Left hindlimb (tissue), 1 donor: ENCODE results near the gene PRKCE.
"Not testable (repeated sequence)": the region's sequence is repeated elsewhere in the genome, so short reads cannot be mapped to it uniquely, and the experiment has no call there.

Experiments used
- DNase-seq: peaks from one replicate; pipeline ENCODE4 v3.0.0-alpha.2; 2018

The PRKCE gene

DNA sequence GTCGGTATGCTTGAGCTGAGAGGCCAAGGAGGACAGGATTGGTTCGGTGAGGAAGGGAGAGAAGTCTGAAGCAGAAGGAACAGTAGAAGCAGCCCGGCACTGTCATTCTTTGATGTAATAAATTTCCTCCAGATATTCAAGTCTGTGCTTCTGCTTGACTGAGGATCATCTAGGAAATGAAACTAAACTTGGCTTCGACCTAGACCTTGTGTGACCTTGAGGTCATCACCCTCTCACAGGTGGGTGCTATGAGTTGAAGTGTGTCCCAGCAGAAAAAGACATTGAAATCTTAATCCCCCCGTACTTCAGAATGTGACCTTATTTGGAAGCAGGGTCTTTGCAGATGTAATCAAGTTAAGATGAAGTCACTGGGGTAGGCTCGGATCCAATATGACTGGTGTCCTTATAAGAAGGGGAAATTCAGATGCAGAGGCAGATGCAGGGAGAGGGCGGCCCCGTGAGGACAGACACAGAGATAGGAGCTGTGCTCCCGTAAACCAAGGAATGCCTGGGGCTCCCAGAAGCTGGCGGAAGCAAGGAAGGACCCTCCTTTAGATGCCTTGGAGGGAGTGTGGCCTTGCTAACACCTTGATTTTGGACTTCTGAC, 49.0 kb downstream of the PRKCE start:
- DNase-seq, result no peak

DNA sequence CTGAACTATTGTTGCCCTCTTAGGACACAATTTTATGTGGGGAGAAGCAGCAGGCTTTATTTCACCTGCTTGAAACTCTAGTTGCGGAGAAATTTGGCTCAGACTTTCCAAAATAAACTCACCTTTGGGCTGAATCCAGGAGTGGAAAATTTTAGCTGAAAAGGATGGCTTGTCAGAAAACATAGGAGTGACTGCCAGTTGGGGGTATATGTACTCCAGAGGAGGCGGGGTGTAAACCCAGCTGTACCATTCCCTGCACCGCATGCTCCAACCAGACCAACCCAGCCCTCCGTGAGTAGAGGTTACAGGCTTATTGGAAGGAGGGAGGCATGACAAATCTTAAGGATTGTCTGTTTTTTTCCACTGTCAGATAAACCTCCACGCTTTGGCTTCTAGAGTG, 53.8 kb downstream of the PRKCE start:
- DNase-seq, result no peak

DNA sequence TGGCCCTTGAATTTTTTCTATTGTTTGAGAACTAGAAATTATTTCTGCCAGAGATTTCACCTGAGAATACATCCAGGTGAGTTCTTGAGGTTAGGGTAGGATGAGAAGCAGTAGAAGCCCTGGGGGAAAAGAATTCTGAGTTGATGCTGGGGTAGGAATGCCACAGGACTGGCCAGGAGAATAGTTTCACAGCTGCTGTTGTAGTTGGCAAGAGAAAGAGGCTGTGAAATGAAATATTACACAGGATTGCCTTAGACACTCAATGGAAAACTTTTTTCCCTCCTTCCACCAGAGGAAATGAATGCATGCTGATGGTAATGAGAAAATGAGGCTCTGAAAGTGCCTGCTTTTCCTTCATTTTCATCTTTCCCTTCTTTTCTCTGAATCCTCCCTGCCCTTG, 54.6 kb downstream of the PRKCE start:
- no peak for DNase-seq

DNA sequence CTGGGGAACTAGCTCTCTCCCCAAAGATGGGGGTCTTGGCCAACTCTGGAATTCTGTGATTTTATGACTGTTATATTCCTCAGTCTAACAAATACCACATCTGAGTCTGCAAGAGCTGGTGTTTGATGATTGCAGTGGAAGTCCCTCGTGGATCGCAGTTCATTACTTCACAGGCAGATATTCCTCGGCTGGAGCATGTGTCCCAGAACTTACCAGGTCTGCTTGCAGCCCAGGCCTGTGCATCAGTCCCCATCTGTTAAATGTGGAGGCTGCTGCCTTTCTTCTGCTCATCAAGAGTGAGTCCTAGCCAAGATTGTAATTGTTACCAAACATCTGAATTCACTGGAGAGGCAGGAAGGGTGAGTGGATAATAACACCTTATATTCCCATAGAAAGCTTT, 55.5 kb downstream of the PRKCE start:
- DNase-seq, result no peak

DNA sequence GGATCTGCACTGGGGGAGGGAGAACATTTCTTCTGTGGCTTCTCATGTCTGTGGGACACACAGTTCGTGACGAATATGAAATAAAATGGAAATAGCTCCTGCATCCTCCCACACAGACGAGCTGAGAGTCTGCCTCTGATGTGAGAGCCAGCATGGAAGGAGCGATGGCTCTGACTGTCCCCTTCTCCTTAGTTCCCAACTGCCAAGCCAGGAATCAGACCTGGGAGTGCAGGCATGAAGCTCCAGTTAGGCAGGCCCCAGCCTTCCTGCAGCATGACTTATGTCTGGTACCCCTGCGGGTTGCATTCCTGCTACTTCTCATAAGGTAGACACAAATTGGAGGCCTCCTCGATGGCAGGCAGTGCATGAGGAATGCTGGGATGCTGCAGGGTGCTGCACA, 56.2 kb downstream of the PRKCE start:
- DNase-seq, result no peak

DNA sequence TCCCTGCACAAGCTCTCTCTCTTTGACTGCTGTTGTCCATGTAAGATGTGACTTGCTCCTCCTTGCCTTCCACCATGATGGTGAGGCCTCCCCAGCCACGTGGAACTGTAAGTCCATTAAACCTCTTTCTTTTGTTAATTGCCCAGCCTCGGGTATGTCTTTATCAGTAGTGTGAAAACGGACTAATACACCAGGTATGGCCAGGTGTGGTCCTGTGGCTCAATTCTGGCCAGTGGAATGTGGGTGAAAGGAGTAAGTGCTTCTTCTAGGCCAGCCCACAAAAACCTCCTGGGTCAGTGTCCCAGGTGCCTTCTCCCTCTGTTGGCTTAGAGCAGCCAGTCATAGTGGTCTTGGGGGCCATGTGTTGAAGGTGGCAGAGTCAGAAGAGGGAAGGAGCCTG, 57.0 kb downstream of the PRKCE start:
- DNase-seq, result no peak

DNA sequence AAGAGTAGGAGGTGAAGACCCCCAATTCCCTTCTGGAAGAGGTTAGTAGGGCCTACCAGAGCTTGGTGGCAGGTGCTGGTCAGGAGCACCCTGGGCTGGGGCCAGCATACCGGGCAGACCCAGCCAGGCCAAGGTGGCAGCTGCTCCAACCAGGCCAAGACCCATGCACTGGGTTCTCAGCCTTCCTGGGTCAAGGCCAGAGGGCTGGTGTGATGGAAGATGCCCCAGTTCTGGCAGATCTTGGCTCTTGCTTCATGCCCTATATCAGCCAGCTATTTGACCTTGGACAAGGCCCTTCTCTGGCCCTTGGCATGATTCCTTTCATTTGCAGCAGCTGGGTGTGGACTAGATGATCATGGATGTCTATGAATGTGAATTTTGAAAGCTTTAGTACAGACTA, 57.7 kb downstream of the PRKCE start:
- no peak for DNase-seq

DNA sequence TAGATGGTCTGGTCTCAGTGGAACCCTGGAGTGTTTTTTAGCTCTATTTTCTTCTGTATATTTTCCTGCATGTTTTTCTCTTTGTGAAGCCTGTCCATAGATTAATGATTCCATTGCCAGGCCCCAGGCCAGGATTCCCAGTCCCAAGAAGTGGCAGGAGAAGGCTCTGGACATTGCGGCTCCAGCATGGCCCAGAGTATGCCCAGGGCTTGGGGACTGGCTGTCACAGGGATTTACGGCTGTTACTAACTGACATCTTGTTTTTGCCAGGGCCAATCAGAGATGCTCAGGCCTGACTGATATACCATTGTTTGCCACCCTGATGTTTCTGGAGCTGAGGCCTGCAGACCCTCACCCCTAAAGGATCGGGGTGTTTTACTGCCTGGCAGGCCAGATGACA, 59.0 kb downstream of the PRKCE start:
- no peak for DNase-seq

DNA sequence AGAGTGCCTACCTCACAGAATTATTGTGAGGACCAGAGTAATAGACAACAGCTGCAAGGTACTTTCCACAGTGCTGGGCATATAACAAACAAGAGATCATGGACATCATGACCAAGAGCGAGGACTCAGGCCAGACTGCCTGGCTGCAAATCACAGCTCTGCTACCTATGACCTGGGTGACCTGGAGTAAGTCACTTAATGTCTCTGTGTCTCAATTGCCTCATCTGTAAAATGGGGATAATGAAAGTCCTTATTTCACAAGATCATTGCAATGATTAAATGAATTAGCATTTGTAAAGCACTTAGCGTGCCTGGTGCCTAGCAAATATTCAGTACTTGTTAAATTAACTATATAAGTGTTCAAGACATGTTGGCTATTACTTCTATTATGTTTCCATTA, 59.7 kb downstream of the PRKCE start:
- DNase-seq, result no peak

DNA sequence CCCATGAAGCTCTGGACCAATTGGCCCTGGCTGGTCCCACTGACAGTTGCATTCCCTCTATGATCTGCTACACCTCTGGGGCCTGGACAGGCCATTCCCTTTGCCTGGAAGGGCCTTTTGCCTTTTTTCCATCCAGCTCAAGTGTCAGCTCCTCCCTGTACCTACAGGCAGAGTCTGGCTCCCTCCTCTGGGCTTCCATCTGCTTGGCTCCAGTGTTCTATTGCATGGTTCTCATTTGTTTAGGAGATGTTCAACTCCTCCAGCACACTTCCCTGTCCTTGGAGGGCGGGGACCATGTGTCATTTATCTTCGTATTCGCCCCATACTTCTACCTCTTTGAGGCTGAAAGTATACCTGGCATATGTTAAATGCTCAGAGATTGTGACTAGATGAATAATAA, 61.1 kb downstream of the PRKCE start:
- no peak for DNase-seq

DNA sequence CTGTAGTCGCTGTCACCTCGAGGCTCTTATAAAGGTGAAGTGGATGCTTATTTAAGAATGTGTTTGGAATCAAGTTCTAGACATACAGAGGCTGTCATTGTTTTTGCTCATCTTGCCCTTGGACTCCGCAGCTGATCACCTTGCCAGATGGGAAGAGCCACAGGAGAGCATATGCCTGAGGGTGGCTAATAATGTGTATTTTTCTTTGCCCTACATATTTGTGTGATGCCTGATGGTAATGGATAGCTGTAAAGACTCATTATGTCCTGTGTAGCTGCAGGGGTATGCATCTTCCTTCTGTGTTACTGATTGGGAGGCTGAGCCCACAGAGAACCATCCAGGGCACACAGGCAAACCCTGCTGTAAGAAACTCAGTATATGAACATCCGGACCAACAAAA, 61.7 kb downstream of the PRKCE start:
- DNase-seq, result no peak

DNA sequence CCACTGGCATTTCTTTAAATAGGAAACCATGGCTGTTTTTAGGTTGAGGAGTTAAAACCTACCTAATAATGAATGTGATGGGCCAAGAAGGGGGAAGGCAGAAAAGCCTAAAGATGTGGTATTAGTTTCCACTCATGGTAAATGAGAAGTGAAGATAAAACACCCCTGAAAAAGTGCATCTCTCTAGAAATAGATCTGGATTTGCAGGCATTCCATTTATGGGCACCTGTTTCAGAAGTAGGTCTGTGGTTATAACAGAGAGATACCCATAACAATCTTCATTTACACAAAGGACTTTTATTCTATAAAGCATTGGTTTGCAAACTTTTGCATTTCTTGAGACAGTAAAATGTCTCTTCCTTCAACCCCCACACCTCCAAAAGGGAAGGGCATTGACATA, 62.1 kb downstream of the PRKCE start:
- DNase-seq, result no peak

DNA sequence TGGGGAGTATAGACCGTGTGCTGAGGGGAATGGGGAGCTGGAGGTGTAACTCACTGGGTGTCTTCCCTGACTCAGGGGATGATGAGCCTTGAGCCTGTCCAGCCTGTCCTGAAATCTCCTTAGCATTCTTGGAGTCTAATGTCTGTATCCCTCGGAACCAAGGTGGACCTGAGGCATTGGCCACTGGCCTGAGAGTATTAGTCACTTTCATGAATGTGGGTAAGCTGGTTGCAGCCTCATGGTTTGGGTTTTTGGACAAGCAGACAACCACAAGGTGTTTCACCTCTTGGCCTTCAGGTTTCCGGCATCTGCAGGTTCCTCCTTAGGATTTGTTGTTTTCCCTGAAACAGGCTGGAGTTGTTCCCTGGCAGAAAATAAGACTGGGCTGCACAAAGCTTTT, 63.2 kb downstream of the PRKCE start:
- no peak for DNase-seq

DNA sequence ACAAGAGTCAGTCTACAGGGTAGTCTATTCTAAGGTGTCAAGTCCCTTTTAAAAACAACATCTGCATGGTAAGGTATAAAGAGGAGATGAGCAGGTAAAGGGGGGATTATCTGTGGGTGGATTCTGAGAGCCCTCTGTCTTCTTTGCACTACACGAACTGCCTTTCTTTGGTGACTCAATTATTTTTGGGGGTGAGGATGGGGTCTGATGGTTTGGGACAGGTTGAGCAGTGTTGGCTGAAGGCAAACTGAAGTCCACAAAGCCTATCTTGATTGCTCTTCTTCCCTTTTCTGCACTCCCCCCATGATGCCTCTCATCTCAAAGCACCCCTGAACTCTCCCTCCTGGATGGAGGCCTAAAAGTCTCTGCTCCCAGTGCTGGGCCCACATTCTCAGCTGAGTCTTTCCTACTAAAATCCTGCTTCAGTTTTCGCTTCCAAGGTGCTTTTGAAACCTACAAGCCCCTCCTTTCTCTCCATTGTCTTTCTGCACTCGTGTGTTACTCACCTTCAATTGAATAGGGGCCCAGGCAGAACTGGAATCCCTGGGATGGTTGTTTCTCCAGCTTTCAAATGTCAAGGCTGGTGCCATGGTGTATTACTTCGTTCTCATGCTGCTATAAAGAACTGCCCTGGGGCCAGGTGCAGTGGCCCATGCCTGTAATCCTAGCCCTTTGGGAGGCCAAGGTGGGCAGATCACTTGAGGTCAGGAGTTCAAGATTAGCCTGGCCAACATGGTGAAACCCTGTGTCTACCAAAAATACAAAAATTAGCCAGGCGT, 64.3 kb downstream of the PRKCE start:
- no peak for DNase-seq

DNA sequence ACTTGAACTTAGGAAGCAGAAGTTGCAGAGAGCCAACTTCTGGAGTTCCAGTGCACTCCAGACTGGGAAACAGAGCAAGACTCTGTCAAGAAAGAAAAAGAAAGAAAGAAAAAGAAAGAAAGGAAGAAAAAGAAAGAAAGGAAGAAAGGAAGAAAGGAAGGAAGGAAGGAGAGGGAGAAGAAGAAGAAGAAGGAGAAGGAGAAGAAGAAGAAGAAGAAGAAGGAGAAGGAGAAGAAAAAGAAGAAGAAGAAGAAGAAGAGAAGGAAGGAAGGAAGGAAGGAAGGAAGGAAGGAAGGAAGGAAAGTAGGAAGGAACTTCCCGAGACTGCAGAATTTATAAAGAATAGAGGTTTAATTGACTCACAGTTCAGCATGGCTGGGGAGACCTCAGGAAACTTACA, 65.0 kb downstream of the PRKCE start:
- DNase-seq, result not testable (repeated sequence)

DNA sequence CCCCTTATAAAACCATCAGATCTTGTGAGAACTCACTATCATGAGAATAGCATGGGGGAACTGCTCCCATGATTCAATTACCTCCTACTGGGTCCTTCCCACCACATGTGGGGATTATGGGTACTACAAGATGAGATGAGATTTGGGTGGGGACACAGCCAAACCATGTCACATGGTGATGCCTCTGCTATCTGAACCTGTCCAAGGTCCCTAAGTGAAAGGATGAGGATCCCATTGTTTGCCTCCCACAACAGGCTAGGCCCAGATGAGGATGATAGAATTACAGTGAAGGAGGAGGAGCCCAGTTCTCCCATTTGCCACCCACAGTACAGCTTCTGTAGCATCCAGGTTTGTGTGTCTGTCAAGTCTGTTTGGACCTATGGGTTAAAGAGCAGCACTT, 65.4 kb downstream of the PRKCE start:
- no peak for DNase-seq

DNA sequence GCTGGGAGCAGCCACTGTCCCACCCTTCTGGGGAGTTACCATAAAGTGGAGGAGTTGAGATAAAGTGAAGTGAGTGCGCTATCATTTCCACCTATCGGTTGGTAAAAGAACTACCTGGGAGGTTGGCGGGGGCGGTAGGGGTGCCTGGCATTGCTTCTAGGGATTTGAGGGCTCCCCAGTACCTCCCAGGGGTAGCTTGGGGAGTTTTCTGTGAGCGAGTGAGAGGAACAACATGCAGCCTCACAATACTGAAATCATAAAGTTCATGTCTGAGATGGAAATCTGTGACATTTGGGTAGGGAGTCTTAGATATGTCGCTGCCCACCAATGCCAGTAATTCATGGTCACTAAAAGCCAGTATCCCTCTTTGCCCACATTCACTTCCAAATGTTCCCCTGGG, 68.7 kb downstream of the PRKCE start:
- DNase-seq, result no peak

DNA sequence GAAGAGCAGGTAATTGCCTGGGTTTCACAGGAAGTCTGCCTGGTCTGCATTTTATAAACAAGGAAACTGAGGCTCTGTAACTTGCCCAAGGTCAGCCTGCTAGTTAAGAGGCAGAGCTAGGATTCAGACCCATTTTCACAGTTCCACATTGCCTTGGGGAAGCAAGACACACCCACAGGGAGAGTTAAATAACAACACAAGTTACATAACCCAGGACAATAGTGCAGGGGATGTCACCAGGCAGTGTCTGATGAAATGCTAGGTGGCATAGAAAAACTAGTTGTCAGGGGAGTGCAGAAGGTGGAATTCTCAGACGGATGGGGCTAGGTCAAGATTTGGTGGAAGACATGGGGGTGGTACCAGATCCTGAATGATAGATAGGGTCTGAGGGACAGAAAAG, 69.7 kb downstream of the PRKCE start:
- DNase-seq, result no peak

DNA sequence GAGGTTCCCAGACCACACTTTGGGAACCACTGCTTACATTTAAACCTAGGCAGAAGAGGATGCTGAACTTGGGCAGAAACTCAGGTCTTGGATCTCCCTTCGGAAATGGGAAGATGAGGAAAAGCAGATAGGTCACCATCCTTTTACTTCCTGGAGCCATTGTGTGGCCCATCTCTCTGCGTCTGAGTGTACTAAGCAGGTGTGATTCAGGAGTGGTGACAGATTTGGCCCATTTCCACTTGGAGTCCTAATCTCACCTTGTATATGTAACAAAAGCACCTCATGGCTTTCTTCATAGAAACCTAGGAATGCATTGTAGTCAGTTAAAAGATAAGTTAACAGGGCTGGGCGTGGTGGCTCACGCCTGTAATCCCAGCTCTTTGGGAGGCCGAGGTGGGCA, 71.0 kb downstream of the PRKCE start:
- no peak for DNase-seq

DNA sequence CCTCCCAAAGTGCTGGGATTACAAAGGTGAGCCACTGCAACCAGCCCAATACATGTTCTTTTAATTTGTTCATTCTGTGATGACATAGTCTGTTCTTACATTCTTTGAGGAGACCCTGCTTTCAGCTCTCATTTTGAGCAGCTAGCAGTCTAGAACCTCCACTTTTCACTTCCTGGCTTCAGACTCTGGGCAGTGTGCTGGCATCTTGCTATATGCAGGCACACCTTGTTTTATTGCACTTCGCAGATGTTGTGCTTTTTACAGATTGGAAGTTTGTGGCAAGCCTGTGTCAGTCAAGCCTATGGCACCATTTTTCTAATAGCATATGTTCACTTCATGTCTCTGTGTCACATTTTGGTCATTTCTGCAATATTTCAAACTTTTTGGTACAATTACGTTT, 72.4 kb downstream of the PRKCE start:
- no peak for DNase-seq

DNA sequence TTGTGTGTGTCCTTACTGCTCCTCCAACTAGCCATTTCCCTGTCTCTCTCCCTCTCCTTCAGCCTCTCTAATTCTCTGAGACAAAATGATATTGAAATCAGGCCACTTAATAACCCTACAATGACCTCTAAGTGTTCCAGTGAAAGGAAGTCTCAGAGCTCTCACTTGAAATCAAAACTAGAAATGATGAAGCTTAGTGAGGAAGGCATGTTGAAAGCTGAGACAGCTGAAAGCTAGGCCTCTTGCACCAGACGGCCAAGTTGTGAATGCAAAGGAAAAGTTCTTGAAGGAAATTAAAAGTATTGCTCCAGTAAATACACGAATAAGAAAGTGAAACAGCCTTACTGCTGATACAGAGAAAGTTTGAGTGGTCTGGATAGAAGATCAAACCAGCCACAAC, 72.9 kb downstream of the PRKCE start:
- no peak for DNase-seq

DNA sequence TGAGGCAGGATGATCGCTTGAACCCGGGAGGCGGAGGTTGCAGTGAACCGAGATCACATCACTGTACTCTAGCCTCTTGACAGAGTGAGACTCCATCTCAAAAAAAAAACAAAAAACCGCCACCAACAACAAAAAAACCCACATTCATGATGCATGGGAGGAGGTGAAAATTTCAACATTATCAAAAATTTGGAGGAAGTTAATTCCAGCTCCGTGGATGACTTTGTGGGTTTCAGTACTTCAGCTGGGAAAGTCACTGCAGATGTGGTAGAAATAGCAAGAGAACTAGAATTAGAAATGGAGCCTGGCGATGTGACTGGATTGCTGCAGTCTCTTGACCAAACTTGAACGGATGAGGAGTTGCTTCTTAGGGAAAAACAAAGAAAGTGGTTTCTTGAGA, 74.3 kb downstream of the PRKCE start:
- no peak for DNase-seq

DNA sequence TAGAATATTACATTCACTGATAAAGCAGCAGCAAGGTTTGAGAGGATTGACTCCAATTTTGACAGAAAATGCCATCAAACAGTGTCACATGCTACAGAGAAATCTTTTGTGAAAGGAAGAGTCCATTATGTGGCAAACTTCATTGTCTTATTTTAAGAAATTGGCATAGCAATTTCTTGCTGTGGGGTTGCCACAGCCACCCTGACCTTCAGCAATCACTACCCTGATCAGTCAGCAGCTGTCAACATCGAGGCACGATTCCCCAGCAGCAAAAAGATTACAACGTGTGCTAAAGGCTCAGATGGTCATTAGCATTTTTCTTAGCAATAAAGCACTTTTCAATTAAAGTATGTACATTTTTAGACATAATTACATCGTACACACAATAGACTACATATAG, 74.7 kb downstream of the PRKCE start:
- DNase-seq, result no peak

DNA sequence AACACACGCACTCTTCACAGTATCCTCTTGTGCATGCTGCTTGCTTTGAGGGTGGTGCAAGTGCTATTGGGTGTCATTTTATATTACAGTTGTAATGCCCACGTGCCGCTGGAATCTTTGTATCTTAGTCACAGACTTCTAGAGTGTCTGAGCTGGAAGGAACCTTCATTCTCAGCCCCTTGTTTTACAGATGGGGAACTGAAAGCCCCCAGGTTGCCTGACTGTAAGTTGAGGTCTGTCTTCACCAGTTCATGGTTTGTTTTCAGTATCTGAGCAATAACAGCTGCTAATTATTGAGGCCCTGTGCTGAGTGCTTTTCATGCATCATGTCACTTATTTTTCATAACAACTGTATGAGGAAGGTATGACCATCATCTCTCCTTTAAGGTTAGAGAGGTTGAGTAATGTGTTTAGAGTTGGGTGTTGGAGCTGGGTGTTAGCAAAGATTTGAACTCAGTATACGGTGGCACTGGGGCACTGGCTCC, 77.0 kb downstream of the PRKCE start:
- DNase-seq, result no peak
